ENCODE results near the gene CLASP1. TPM values are rescaled to one million over a fixed set of nuclear protein-coding genes. Genes with fewer than 3 reads are reported as not detected.

CLASP1 gene
- total RNA-seq, 1 experiment from 2014 or later = 45.9 TPM

GRCh38 chr2:121583555-121583954 is 65.7 kb downstream of the CLASP1 start:
- TF ChIP-seq CTCF (conservative IDR thresholded peaks at IDR 0.05) = no peak
- Histone ChIP-seq H3K18ac (ENCODE audit: insufficient read length, low read depth, low read length) (no peak overlapping the region), H3K79me2 (ENCODE audit: insufficient read depth, low read length) (no peaks in the 10 kb centered on the region; the same call in 1 of the 2 replicates), H3K23ac (ENCODE audit: insufficient read length, low read depth, low read length) (no peak overlapping the region), H4K8ac (replicated peaks; ENCODE audit: insufficient read length, low read depth, low read length) (no peak overlapping the region), H4K91ac (ENCODE audit: insufficient read length, low read depth, low read length) (no peak overlapping the region), H2BK12ac (ENCODE audit: insufficient read length, low read depth, low read length) (no peak overlapping the region), H3K79me1 (ENCODE audit: insufficient read depth, low read depth, low read length, poor library complexity, severe bottlenecking) (no peaks in the 10 kb centered on the region), H2BK120ac (ENCODE audit: low read depth, low read length, poor library complexity, severe bottlenecking) (no peak overlapping the region), H3K27me3 (ENCODE audit: insufficient read depth, low read length) (no peaks in the 10 kb centered on the region), H3K14ac (ENCODE audit: insufficient read depth, low read length) (no peak overlapping the region), H3K27ac (ENCODE audit: insufficient read length, low read depth, low read length) (no peak overlapping the region), H2BK20ac (ENCODE audit: low read depth, low read length, poor library complexity, severe bottlenecking) (no peak overlapping the region), H3K23me2 (ENCODE audit: insufficient read length, low read depth, low read length, poor library complexity, severe bottlenecking) (no peaks in the 10 kb centered on the region), H3K56ac (ENCODE audit: insufficient read length, low read depth, low read length) (no peak overlapping the region), H3T11ph (ENCODE audit: low read length) (no peak overlapping the region), H2AK5ac (ENCODE audit: insufficient read length, low read length) (no peak overlapping the region), H3K4me2 (ENCODE audit: insufficient read depth, insufficient read length, low read length) (no peak overlapping the region), H2BK15ac (ENCODE audit: low read depth, low read length) (no peak overlapping the region), H4K5ac (ENCODE audit: insufficient read length, low read depth, low read length) (no peak overlapping the region), H3K9me3 (ENCODE audit: control insufficient read depth, low read depth, low read length) (no peaks in the 10 kb centered on the region), H3K9ac (ENCODE audit: extremely low read depth, insufficient read length, low read length) (no peak overlapping the region), H4K20me1 (ENCODE audit: control insufficient read depth, insufficient read depth, insufficient read length) (no peaks in the 10 kb centered on the region), H3K4me1 (ENCODE audit: insufficient read depth, low read length) (no peaks in the 10 kb centered on the region; the same call in 1 of the 2 replicates), H3K4ac (ENCODE audit: low read depth, low read length) (no peak overlapping the region), H2AFZ (ENCODE audit: low read length) (no peak overlapping the region), H2BK5ac (ENCODE audit: insufficient read length, low read length) (no peak overlapping the region)
- WGBS (ENCODE audit: extremely low coverage, insufficient read length, low lambda C conversion rate) = no CpG with 5 or more reads among the region's 3 CpGs
- no peak overlapping the region for H3K4me3 Mint-ChIP-seq
- no peaks in the 10 kb centered on the region for H3K9me3 Mint-ChIP-seq
- H3K27ac Mint-ChIP-seq = no peak overlapping the region
- H3K27me3 Mint-ChIP-seq (ENCODE audit: low read depth) = no peaks in the 10 kb centered on the region
- H3K36me3 Mint-ChIP-seq (ENCODE audit: insufficient read depth in 1 of 3, low read depth in 3 of 3) = peaks cover 0 to 1% (median 0%) of the 10 kb centered on the region in 3 experiments; a peak in 2 of 7 replicates
- peaks cover 17 to 19% of the 10 kb centered on the region in 2 experiments for H3K4me1 Mint-ChIP-seq
- no peak for DNase-seq

All from H9 (cell line).